ENCODE data around the gene BPNT1.

DNA sequence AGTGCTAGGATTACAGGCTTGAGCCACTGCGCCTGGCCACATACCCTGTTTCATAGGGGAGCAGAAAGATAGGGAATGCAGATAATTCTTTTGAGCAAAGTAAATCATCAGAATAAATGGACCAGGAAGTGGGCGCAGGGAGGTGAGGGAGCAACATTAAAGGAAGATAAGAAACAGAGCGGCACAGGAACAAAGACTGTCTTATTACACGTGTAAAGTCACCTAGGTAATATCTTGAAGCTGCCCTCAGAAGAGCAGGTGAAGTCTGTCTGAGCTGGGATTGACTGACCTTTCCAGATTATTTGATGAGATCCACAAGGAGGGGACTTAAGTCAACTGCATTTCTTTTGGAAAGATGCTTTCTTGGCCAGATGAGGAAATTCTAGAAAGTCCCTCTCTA lies 50.9 kb downstream of the BPNT1 start:
- TF ChIP-seq POLR2AphosphoS5 (IDR thresholded peaks at IDR 0.05; ENCODE audit: insufficient read depth in 1 of 2, low read depth in 1 of 2) (no peak), CTCF (IDR thresholded peaks at IDR 0.05) (no peak)
